Astrocyte of the cerebellum (primary cell): ENCODE results near the gene CCDC172.
"Not testable (repeated sequence)": the region's sequence is repeated elsewhere in the genome, so short reads cannot be mapped to it uniquely, and the experiment has no call there.

ENCODE experiments used
- DNase-seq: peaks from one replicate; pipeline ENCODE4 v3.0.0-alpha.2; 2011; ENCODE audit warnings: low read depth
- H3K4me3 ChIP-seq: 2 replicates; pipeline ENCODE4 v1.5.1; 2011; ENCODE audit warnings: mild to moderate bottlenecking, low read depth, low read length, moderate library complexity
- in situ Hi-C: cut with HindIII; loops from 2 replicates; pipeline ENCODE4 v1.10.0; 2017; ENCODE audit warnings: low sequenced_read_pairs
- TF ChIP-seq, protein P1 (sequence below): IDR thresholded peaks from 2 replicates; pipeline ENCODE4 v1.5.1; 2012; ENCODE audit warnings: low read length, low read depth, moderate library complexity, mild to moderate bottlenecking; ENCODE audit errors: missing control alignments

CCDC172 gene

DNA sequence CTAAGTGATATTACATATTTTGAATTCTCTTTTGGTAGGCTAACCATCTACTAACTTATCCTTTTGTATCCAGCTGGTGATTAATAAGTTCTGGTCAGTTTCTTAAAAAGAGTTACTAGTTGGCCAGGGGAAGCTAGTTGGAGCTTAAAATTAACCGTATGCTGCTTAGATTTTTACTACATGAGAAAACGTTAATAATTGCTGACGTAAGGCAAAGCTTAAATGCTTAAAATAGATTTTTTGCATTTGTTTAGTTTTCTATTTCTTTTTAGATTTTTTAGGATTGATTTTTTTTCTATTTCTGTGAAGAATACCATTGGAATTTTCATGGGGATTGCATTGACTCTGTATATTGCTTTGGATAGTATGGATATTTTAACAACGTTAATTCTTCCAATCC lies 32.6 kb downstream of the CCDC172 start:
- TF ChIP-seq, protein P1, sequence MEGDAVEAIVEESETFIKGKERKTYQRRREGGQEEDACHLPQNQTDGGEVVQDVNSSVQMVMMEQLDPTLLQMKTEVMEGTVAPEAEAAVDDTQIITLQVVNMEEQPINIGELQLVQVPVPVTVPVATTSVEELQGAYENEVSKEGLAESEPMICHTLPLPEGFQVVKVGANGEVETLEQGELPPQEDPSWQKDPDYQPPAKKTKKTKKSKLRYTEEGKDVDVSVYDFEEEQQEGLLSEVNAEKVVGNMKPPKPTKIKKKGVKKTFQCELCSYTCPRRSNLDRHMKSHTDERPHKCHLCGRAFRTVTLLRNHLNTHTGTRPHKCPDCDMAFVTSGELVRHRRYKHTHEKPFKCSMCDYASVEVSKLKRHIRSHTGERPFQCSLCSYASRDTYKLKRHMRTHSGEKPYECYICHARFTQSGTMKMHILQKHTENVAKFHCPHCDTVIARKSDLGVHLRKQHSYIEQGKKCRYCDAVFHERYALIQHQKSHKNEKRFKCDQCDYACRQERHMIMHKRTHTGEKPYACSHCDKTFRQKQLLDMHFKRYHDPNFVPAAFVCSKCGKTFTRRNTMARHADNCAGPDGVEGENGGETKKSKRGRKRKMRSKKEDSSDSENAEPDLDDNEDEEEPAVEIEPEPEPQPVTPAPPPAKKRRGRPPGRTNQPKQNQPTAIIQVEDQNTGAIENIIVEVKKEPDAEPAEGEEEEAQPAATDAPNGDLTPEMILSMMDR: no peak

DNA sequence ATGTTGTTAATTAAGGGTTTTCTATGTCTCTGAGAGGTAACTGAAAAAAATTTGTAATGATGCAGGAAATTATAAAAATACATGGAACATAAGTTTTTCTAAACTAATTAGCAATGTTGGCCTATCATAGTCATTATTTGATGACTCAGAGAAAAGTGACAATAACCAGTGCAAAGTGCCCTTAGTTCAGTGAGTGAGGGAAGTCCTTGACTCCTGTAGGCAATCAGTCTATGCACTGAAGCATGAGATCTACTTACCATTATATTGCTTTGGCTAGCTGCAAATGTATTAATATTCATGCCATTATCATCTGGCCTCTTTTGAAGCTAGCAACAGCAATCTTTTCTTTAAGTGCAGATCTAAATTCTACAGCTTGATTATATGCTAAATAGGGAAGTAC lies 40.6 kb downstream of the CCDC172 start:
- in situ Hi-C loops: no loop called here
- TF ChIP-seq, protein P1: no peak
- no peak for DNase-seq
- no peak overlapping the region for H3K4me3 ChIP-seq

More for the DNA sequence above, 32.6 kb downstream of the CCDC172 start:
- no peak for DNase-seq
- in situ Hi-C loops: no loop called here
- no peak overlapping the region for H3K4me3 ChIP-seq

DNA sequence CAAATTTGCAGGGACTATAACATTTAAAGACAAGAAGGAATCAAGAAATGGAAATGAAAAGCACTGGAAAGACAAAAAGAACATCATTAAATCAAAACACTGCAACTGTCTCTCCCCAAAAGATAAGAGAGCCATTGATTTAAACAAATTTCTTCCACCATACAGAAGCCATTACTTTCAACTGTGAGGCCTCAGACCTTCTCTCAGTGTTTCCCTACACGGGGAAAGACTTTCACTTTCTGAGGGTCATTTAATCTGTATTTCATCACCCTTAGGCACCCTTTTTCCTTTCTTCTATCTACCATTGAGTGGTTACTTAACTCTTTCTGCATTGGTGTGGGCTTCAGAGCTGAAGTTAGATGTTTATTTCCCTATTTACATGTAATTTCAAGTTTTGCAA lies 47.5 kb downstream of the CCDC172 start:
- no peak overlapping the region for H3K4me3 ChIP-seq
- no peak for DNase-seq
- in situ Hi-C loops: no loop called here
- TF ChIP-seq, protein P1: no peak

DNA sequence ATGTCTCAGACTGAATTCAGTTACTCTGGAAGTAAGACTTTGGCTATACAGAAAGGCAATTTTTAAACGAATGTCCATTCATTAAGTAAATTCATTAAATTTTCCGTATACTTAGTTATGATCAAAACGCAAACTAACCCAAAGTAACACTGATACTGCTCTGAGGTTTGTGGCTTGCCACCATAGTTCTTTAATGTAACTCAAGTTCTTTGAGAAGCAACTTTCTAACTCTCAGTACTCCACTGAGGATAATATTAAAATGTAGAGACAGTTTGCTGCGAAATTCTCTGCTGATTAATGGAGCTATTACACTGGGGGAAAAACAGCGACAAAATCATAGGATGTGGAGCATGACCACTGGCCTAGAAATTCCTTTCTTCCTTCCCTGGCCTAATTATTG lies 58.0 kb downstream of the CCDC172 start:
- in situ Hi-C loops: no loop called here
- no peak for DNase-seq
- TF ChIP-seq, protein P1: no peak
- H3K4me3 ChIP-seq: no peak overlapping the region

DNA sequence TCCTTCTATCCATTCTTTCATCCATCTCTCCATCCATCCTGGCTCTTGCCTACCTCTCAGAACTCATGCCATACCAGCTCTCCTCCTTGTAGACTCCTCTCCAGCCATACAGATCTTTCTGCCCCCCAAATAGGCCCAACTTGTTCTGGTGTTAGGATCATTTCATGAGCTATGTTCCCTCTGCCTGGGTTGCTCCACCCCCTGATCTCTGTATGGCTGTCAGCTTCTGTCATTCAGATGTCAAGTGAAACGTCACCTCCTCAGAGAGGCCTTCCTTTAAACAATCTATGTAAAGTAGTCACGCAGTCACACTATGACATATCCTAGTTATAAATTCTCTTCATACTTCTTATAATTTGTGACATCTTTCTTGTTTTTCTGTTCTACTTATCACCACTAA lies 61.1 kb downstream of the CCDC172 start:
- in situ Hi-C loops: no loop called here
- TF ChIP-seq, protein P1: no peak
- DNase-seq: no peak
- no peak overlapping the region for H3K4me3 ChIP-seq

DNA sequence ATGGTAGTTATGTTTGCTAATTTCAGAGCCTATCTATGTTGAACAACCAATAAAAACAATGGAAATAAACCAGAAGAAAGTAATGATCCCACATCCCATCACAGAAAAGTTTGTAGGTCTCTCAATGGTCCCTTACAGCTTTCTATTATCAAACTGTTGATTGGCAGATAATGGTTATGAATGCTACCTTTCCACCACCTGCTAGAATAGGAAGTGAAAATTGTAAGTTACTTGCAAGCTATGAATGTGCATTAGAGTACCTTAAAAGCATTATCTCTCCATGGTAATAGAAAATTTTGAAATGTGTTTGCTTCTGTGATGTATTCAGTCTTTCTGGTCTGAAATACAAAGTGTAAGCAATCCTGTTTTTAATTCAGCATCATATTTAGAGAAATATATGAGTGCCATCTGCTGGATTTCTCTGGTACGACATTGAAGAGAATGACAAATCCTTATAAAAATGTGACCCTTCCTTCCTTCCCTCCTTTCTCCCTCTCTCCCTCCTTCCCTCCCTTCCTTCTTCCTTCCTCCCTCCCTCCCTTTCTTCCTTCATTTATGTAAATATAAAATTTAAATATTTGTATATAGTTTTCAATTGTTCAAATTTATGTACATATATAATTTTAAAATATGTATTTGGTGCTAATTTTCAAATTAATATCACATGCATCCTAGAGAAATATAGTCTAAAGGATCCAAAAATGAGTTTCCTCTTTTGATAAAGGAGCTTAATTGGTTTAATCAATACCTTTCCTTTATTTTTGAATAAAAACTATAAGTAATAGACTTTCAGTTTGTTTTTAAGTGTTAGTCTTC lies 62.0 kb downstream of the CCDC172 start:
- peak; percentile 31 for DNase-seq
- in situ Hi-C loops: no loop called here
- no peak overlapping the region for H3K4me3 ChIP-seq
- TF ChIP-seq, protein P1: peak; percentile 44

DNA sequence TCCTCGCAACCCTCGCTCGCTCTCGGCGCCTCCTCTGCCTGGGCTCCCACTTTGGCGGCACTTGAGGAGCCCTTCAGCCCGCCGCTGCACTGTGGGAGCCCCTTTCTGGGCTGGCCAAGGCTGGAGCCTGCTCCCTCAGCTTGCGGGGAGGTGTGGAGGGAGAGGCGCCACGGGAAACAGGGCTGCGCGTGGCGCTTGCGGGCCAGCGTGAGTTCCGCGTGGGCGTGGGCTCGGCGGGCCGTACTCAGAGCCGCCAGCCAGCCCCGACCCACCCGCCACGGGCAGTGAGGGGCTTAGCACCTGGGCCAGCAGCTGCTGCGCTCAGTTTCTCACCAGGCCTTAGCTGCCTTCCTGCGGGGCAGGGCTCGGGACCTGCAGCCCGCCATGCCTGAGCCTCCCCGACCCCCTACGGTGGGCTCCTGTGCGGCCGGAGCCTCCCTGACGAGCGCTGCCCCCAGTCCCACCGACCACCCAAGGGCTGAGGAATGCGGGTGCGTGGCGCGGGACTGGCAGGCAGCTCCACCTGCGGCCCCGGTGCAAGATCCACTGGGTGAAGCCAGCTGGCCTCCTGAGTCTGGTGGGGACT lies 69.1 kb downstream of the CCDC172 start:
- DNase-seq, H3K4me3 ChIP-seq, in situ Hi-C loops: not testable (repeated sequence)
